ENCODE measurements around the gene ATP2A1.

GRCh38 chr16:28863929-28864793 lies 14.1 kb upstream of the ATP2A1 start:
- no peak for TF ChIP-seq ZNF274 (IDR thresholded peaks at IDR 0.05; ENCODE audit: low read length)
- no peak for TF ChIP-seq ZNF274 (tag by site-specific recombination; IDR thresholded peaks at IDR 0.05; ENCODE audit: borderline replicate concordance)
- TF ChIP-seq PRDM10 (tag by site-specific recombination; IDR thresholded peaks at IDR 0.05) = no peak
- no peak for TF ChIP-seq CTCF (tag by site-specific recombination; IDR thresholded peaks at IDR 0.05)
